Sigmoid colon (tissue), 7 donors: Measurements from ENCODE around the gene CCT3. TPM values are rescaled to one million over a fixed set of nuclear protein-coding genes. Genes with fewer than 3 reads are reported as not detected.

Experiments
- DNase-seq: peaks from one replicate; pipeline ENCODE4 v3.0.0-alpha.2; 2019
- H3K27ac ChIP-seq, 4 donors: fragments of 200-600 bp; sonication (generic); one replicate each; pipeline ENCODE4 v1.5.1; 2016 to 2019; ENCODE audit warnings: mild to moderate bottlenecking in 1 of 4
- H3K27me3 ChIP-seq, 3 donors: fragments of 200-600 bp; sonication (generic); one replicate each; pipeline ENCODE4 v1.5.1; 2019; ENCODE audit warnings: mild to moderate bottlenecking in 1 of 3
- H3K36me3 ChIP-seq, 4 donors: fragments of 200-600 bp; sonication (generic); one replicate each; pipeline ENCODE4 v1.5.1; 2016 to 2019
- H3K4me1 ChIP-seq, 4 donors: fragments of 200-600 bp; sonication (generic); one replicate each; pipeline ENCODE4 v1.5.1; 2017 to 2019
- H3K4me3 ChIP-seq, 4 donors: fragments of 200-600 bp; sonication (generic); one replicate each; pipeline ENCODE4 v1.5.1; 2017 to 2019; ENCODE audit warnings: mild to moderate bottlenecking in 2 of 4, moderate library complexity in 1 of 4
- H3K9me3 ChIP-seq, 4 donors: fragments of 200-600 bp in 3 of 4; sonication (generic) in 3 of 4; one replicate each; pipeline versions ENCODE4 v1.5.1 to v1.6.1; 2013 to 2019
- EP300 ChIP-seq, 4 donors: sonication (generic); formaldehyde crosslinking; IDR thresholded peaks; one replicate each; pipeline ENCODE4 v1.6.1; 2017; ENCODE audit warnings: antibody characterized with exemption in 4 of 4
- POLR2A ChIP-seq, 2 donors: fragments of 450-650 bp; IDR thresholded peaks; one replicate each; pipeline ENCODE4 v1.6.1; 2016; ENCODE audit warnings: antibody characterized with exemption in 2 of 2, mild to moderate bottlenecking in 2 of 2, moderate library complexity in 2 of 2
- POLR2AphosphoS5 ChIP-seq, 4 donors: sonication (generic); formaldehyde crosslinking; IDR thresholded peaks; one replicate each; pipeline ENCODE4 v1.6.1; 2017; ENCODE audit warnings: antibody characterized with exemption in 4 of 4
- WGBS, 2 donors: extraction: QIAGEN DNeasy Blood & Tissue Kit; methylation state at CpG; one replicate each; pipeline ENCODE4 v1.1.7; 2013; 5-methylcytosine and 5-hydroxymethylcytosine counted together
- intact Hi-C: fragments of 100-400 bp; cut with DNase I; formaldehyde crosslinking; loops from one replicate; pipeline ENCODE4 v1.15.1; 2023
- polyA plus RNA-seq, 3 donors: library from polyadenylated mRNA; stranded (reverse); fragments of 200-250 nt; gene quantifications; one replicate each; pipeline ENCODE4 v1.2.3, GENCODE V29; 2013
- total RNA-seq, 4 donors: library from RNA; depleted of rRNA; stranded (reverse); fragments of >200 nt; gene quantifications; one replicate each; pipeline ENCODE4 v1.1.0, GENCODE V29; 2016
- TF ChIP-seq, protein P1 (sequence below), 4 experiments: fragments of 450-650 bp in 3 of 4; fragments of 200-600 bp in 1 of 4; IDR thresholded peaks; one replicate each; pipeline ENCODE4 v1.5.1; 2016 to 2019; ENCODE audit warnings: antibody characterized with exemption in 4 of 4, mild to moderate bottlenecking in 3 of 4, moderate library complexity in 2 of 4
- donor health status: healthy with polysubstance abuse.
- donor health status: Bipolar disorder and iron deficiency.
- donor health status: healthy.

Gene CCT3
- total and polyA plus RNA-seq, 7 donors, result 94.3 to 253 (median 155) TPM

DNA sequence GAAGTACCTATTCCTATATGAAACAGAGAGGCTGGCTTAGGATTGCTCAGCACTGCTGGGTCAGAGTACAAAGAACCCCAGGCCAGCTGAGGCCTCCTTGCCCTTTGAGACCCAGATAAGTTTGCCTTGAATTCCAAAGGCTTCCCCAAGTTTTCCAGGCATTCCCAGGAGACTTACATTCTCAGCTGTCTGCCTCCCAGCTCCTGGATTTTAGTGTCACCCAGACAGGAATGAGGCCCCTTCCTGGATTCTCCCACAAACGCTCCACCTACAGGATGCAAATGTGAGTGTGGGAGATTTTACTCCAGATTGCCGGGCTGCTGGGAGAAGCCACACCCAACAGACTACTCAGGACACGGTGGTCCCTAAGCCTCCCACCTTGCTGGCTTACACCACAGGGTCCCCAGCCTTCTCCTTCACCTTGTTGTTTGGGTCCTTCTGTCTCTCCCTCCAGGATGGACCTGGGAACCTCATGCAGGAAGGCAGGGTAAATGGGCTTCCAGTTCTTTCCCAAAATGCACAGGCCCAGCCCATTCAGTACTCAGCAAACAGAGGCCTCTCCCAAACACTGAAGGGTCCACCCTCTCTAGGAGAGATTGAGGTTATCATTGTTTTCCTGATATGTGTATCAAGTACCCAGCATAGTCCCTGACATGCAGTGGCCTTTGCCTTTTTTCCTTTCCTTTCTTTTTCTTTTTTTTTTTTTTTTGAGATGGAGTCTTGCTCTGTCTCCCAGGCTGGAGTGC is 41.5 kb upstream of the CCT3 start:
- Histone ChIP-seq H3K36me3 (no peaks in the 10 kb centered on the region), H3K27ac (no peak overlapping the region), H3K4me1 (no peaks in the 10 kb centered on the region), H3K9me3 (no peaks in the 10 kb centered on the region), H3K4me3 (no peak overlapping the region), H3K27me3 (no peaks in the 10 kb centered on the region)
- WGBS, 2 donors, result 14 to 48% methylated on average over 3 of the region's 3 CpGs
- no peak for DNase-seq
- intact Hi-C loops, result loop anchor here (10.0 kb wide), 1 partner anchor 155 kb away; no protein-coding TSS in a partner anchor
- TF ChIP-seq POLR2A (IDR thresholded peaks at IDR 0.05) (no peak), EP300 (IDR thresholded peaks at IDR 0.05) (no peak), POLR2AphosphoS5 (IDR thresholded peaks at IDR 0.05) (no peak)
- TF ChIP-seq, protein P1, sequence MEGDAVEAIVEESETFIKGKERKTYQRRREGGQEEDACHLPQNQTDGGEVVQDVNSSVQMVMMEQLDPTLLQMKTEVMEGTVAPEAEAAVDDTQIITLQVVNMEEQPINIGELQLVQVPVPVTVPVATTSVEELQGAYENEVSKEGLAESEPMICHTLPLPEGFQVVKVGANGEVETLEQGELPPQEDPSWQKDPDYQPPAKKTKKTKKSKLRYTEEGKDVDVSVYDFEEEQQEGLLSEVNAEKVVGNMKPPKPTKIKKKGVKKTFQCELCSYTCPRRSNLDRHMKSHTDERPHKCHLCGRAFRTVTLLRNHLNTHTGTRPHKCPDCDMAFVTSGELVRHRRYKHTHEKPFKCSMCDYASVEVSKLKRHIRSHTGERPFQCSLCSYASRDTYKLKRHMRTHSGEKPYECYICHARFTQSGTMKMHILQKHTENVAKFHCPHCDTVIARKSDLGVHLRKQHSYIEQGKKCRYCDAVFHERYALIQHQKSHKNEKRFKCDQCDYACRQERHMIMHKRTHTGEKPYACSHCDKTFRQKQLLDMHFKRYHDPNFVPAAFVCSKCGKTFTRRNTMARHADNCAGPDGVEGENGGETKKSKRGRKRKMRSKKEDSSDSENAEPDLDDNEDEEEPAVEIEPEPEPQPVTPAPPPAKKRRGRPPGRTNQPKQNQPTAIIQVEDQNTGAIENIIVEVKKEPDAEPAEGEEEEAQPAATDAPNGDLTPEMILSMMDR (IDR thresholded peaks at IDR 0.05), result no peak

DNA sequence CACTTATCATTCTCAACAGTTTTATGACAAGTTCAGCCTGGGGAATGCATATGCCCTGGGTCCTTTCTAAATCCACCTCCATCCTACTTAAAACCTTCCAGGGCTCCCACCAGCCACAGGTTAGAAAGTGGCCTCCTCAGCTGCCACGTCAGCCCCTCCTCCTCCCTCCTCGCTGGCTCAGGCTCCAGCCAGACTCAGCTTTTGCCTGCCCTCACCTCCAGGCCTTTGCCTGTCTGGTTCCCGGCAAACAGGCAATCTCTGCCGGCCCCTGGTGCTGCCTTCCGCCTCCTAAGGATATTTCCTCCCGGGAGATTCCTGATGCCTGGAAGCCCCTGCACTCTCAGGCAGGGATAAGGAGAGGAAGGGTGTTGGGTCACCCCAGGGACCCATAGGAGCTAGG is 40.5 kb upstream of the CCT3 start:
- intact Hi-C loops, result no loop called here
- Histone ChIP-seq H3K27me3 (no peaks in the 10 kb centered on the region), H3K4me3 (no peak overlapping the region), H3K4me1 (no peaks in the 10 kb centered on the region), H3K9me3 (no peaks in the 10 kb centered on the region), H3K36me3 (no peaks in the 10 kb centered on the region), H3K27ac (no peak overlapping the region)
- WGBS, 2 donors, result 69 to 84% methylated on average over 6 of the region's 6 CpGs
- no peak for DNase-seq
- TF ChIP-seq POLR2AphosphoS5 (IDR thresholded peaks at IDR 0.05) (no peak), POLR2A (IDR thresholded peaks at IDR 0.05) (no peak), EP300 (IDR thresholded peaks at IDR 0.05) (no peak)

DNA sequence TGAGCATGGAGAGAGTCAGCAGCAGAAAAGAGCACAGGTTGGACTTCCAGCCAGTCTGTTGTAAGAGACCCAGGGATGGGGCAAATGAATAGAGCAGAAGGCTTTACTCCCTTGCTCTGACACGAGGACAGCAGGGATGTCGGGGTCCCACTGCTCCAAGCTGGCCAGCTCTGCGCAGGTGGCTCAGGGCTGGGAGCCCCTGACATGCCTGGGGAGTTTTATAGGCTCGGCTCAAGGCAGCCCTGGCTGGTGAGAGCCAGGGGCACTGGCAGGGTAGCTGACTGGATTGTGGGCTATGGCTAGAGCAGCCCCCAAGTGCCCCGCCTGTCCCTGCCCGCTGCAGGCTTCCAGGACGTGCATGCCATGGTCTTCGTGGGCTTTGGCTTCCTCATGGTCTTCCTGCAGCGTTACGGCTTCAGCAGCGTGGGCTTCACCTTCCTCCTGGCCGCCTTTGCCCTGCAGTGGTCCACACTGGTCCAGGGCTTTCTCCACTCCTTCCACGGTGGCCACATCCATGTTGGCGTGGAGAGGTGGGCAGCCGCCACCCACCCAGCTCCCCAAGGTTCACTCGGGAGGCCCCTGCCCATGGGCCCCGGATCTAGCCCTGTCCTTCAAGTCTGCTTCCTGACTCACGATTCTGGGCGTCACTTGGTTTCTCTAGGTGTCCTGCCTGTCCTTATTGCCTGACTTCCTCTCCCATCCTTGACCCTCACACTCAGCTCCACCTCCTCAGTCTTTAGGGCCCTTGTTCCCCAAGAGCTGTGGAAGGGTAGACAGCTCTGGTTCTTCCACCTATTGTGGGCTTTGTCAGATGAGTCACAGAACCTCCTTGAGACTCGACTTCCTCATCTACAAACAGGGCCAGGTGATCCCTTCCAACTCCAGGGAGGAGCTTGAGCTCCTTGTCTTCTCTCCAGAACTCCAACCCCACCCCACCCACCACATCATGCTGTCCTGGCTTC is 39.1 kb upstream of the CCT3 start:
- 78 to 81% methylated on average over 20 of the region's 20 CpGs for WGBS, 2 donors
- DNase-seq, result no peak
- intact Hi-C loops, result no loop called here
- no peaks in the 10 kb centered on the region for H3K4me1 ChIP-seq
- no peak overlapping the region for H3K4me3 ChIP-seq
- TF ChIP-seq EP300 (IDR thresholded peaks at IDR 0.05) (no peak), POLR2A (IDR thresholded peaks at IDR 0.05) (no peak)
- H3K9me3 ChIP-seq, result no peaks in the 10 kb centered on the region
- no peaks in the 10 kb centered on the region for H3K36me3 ChIP-seq
- no peak overlapping the region for H3K27ac ChIP-seq
- H3K27me3 ChIP-seq, result peaks cover 0 to 9% (median 0%) of the 10 kb centered on the region in 3 donors

DNA sequence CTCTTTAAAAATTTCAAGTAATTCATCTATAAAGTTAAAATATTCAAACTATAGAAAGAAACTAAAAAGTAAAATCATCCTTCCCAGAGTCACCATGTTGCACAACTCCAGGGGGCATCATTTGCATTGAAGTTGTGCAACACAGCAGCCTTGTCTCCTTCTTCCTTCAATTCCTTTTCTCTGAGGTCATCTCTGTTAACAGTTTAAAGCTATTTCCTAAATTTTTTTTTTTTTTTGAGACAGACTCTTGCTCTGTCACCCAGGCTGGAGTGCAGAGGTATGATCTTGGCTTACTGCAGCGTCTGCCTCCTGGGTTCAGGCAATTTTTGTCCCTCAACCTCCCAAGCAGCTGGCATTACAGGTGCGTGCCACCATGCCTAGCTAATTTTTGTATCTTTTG is 38.1 kb upstream of the CCT3 start:
- no peak overlapping the region for H3K27ac ChIP-seq
- no peaks in the 10 kb centered on the region for H3K36me3 ChIP-seq
- H3K4me1 ChIP-seq, result no peaks in the 10 kb centered on the region
- no peak for DNase-seq
- TF ChIP-seq POLR2A (IDR thresholded peaks at IDR 0.05) (no peak), EP300 (IDR thresholded peaks at IDR 0.05) (no peak)
- intact Hi-C loops, result no loop called here
- no peaks in the 10 kb centered on the region for H3K9me3 ChIP-seq
- peaks cover 0 to 14% (median 0%) of the 10 kb centered on the region in 3 donors for H3K27me3 ChIP-seq
- 93% methylated on average over 2 of the region's 2 CpGs for WGBS, 2 donors
- no peak overlapping the region for H3K4me3 ChIP-seq

DNA sequence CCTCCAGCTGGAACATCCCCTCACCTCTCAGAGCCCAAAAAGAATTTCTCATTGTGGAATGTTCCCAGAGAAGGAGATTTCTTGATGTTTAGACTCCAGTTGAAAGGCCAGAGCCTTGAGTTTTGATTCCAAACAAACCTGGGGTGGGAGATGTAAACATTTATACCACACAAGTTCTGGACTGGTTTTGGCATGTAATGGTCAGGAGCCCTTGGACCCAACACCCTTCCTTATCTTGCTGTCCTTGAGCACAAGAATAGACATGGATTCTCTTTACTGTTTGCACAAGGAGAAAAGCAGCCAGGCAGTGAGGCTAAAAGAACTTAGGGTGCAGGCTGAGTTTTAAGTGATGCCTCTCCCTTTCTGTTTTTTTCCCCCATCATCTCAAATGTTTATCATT is 35.5 kb upstream of the CCT3 start:
- no peaks in the 10 kb centered on the region for H3K9me3 ChIP-seq
- no peak for DNase-seq
- intact Hi-C loops, result no loop called here
- H3K36me3 ChIP-seq, result no peaks in the 10 kb centered on the region
- H3K4me1 ChIP-seq, result peaks cover 0 to 10% (median 6%) of the 10 kb centered on the region in 4 donors
- H3K27ac ChIP-seq, result no peak overlapping the region
- TF ChIP-seq POLR2AphosphoS5 (IDR thresholded peaks at IDR 0.05), result no peak
- TF ChIP-seq, protein P1 (IDR thresholded peaks at IDR 0.05), result no peak
- TF ChIP-seq EP300 (IDR thresholded peaks at IDR 0.05), result no peak
- no peak for TF ChIP-seq POLR2A (IDR thresholded peaks at IDR 0.05)
- H3K27me3 ChIP-seq, result peaks cover 7 to 31% (median 19%) of the 10 kb centered on the region in 3 donors
- no peak overlapping the region for H3K4me3 ChIP-seq

DNA sequence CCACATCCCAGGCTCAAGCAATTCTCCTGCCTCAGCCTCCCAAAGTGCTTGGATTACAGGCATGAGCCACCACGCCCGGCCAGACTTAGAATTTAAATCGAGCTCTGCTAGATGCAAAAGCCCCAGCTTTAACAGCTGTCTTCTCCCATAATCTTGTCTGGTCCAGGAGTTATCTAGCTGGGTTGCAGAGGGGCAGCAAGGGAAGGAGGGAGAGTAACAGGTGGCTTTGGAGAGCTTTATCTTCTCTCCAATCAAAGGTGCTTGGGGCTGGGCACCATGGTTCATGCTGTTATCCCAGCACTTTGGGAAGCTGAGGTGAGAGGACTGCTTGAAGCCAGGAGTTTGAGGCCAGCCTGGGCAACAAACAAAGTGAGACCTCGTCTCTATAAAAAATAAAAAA is 34.8 kb upstream of the CCT3 start:
- WGBS, 2 donors, result 60 to 85% methylated on average over 4 of the region's 4 CpGs
- TF ChIP-seq POLR2A (IDR thresholded peaks at IDR 0.05) (no peak), EP300 (IDR thresholded peaks at IDR 0.05) (no peak), POLR2AphosphoS5 (IDR thresholded peaks at IDR 0.05) (no peak)
- peaks cover 8 to 38% (median 19%) of the 10 kb centered on the region in 3 donors for H3K27me3 ChIP-seq
- intact Hi-C loops, result no loop called here
- no peaks in the 10 kb centered on the region for H3K36me3 ChIP-seq
- no peak overlapping the region for H3K27ac ChIP-seq
- no peaks in the 10 kb centered on the region for H3K9me3 ChIP-seq
- DNase-seq, result no peak
- H3K4me1 ChIP-seq, result peaks cover 0 to 10% (median 6%) of the 10 kb centered on the region in 4 donors
- H3K4me3 ChIP-seq, result no peak overlapping the region
